ENCODE results near the gene SLC32A1.

DNA sequence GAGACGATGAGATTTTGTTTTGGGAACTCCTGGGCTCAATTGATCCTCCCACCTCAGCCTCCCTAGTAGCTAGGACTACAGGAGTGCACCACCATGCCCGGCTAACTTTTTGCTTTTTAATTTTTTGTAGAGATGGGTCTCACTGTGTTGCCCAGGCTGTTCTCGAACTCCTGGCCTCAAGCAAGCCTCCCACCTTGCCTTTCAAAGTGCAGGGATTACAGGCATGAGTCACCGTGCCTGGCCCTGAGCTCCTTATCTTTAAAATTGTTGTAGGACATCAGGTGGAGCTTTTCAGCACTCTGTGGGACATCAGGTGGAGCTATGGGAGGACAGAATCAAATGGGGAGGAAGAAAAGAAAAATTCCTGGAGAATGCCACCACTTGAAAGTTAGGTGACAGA is 36.7 kb downstream of the SLC32A1 start:
- TF ChIP-seq CTCF (IDR thresholded peaks at IDR 0.05), result no peak
- no peak for TF ChIP-seq EZH2 (IDR thresholded peaks at IDR 0.05)
